Fibroblast of lung (primary cell): Measurements from ENCODE around the gene MAEA. TPM values are rescaled to one million over a fixed set of nuclear protein-coding genes. Genes with fewer than 3 reads are reported as not detected.

Source experiments
- DNase-seq, 2 donors: peaks; one replicate each; pipeline versions ENCODE4 v3.0.0 to v3.0.0-alpha.2; 2010; ENCODE audit warnings: low read depth in 2 of 2
- H2AFZ ChIP-seq: 2 replicates; pipeline ENCODE4 v1.5.1; 2012; ENCODE audit warnings: low read length, control low read depth, inconsistent platforms
- H3K27ac ChIP-seq: 2 replicates; pipeline ENCODE4 v1.5.1; 2011; ENCODE audit warnings: low read length, control low read depth; ENCODE audit not compliant: insufficient read depth
- H3K27me3 ChIP-seq: 2 replicates; pipeline ENCODE4 v1.5.1; 2011; ENCODE audit warnings: mild to moderate bottlenecking, low read length; ENCODE audit not compliant: control insufficient read depth, insufficient read depth
- H3K36me3 ChIP-seq: 2 replicates; pipeline ENCODE4 v1.5.1; 2011; ENCODE audit warnings: low read length; ENCODE audit not compliant: control insufficient read depth, insufficient read depth
- H3K4me1 ChIP-seq: 2 replicates; pipeline ENCODE4 v1.5.1; 2011; ENCODE audit warnings: low read length; ENCODE audit not compliant: control insufficient read depth, insufficient read depth; ENCODE audit errors: extremely low read depth
- H3K4me2 ChIP-seq: 2 replicates; pipeline ENCODE4 v1.5.1; 2011; ENCODE audit warnings: low read length, control low read depth; ENCODE audit not compliant: insufficient read depth; ENCODE audit errors: extremely low read depth
- H3K4me3 ChIP-seq, 4 experiments: fragments of 200-600 bp in 1 of 4; sonication (generic) in 1 of 4; replicated peaks in 1 of 4; 2 replicates each; pipeline ENCODE4 v1.5.1; 2011 to 2016; ENCODE audit warnings: low read length in 4 of 4, low read depth in 3 of 4, mild to moderate bottlenecking in 3 of 4, control low read depth in 2 of 4, inconsistent platforms in 1 of 4, mixed read lengths in 1 of 4; ENCODE audit not compliant: insufficient read depth in 1 of 4; ENCODE audit errors: control extremely low read depth in 1 of 4
- H3K79me2 ChIP-seq: 2 replicates; pipeline ENCODE4 v1.5.1; 2012; ENCODE audit warnings: mild to moderate bottlenecking, low read length, inconsistent platforms; ENCODE audit not compliant: control insufficient read depth, insufficient read depth
- H3K9ac ChIP-seq: 2 replicates; pipeline ENCODE4 v1.5.1; 2011; ENCODE audit warnings: mild to moderate bottlenecking, low read length, control low read depth; ENCODE audit not compliant: insufficient read depth
- H3K9me3 ChIP-seq: 2 replicates; pipeline ENCODE4 v1.5.1; 2012; ENCODE audit warnings: low read depth, low read length; ENCODE audit not compliant: control insufficient read depth, insufficient read depth
- H4K20me1 ChIP-seq: 2 replicates; pipeline ENCODE4 v1.5.1; 2011; ENCODE audit warnings: low read length; ENCODE audit not compliant: control insufficient read depth, insufficient read depth; ENCODE audit errors: extremely low read depth
- CTCF ChIP-seq, 2 donors: IDR thresholded peaks in 1 of 2; conservative IDR thresholded peaks in 1 of 2; 1 replicate in 1 of 2; 2 replicates in 1 of 2; pipeline ENCODE4 v1.5.1; 2011 to 2012; ENCODE audit warnings: low read length in 2 of 2, control low read depth in 1 of 2, inconsistent platforms in 1 of 2, low read depth in 1 of 2, mild to moderate bottlenecking in 1 of 2
- EZH2 ChIP-seq: IDR thresholded peaks from 2 replicates; pipeline ENCODE4 v1.5.1; 2012; ENCODE audit warnings: low read length, control low read depth, mild to moderate bottlenecking; ENCODE audit errors: missing control alignments
- polyA plus RNA-seq, 2 donors: library from polyadenylated mRNA; depleted of rRNA in 1 of 2; stranded (reverse) in 1 of 2; unstranded in 1 of 2; fragments of >200 nt; gene quantifications; 2 replicates each; pipeline ENCODE4 v1.2.1, GENCODE V29; 2011 to 2012; ENCODE audit warnings: missing spikeins in 1 of 2
- total RNA-seq: library from RNA; depleted of rRNA; stranded (reverse); fragments of >200 nt; gene quantifications from 2 replicates; pipeline ENCODE4 v1.2.1, GENCODE V29; 2014

MAEA gene
- total and polyA plus RNA-seq, 2 donors (not counting 1 experiment from before 2014, with no cell fraction given), result 44.3 to 53.8 TPM

DNA sequence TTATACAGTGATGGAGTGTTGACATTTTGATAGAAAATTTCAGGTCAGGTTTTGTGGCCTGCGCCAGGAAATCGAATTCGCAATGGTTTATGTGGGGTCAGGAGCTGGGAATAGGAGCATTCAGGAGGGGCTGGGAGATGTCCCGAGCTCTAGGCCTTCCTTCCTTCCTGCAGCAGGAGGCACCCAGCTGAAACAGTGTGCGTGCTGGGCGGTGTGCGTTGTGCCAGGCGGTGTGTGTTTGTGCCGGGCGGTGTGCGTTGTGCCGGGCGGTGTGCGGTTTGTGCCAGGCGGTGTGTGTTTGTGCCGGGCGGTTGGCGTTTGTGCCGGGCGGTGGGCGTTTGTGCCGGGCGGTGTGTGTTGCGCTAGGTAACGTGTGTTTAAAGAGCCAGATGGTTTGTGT is 59.1 kb downstream of the MAEA start:
- peaks cover 5% of the 10 kb centered on the region for H3K4me1 ChIP-seq
- no peak for TF ChIP-seq CTCF (conservative IDR thresholded peaks at IDR 0.05 in 1 of 2, IDR thresholded peaks at IDR 0.05 in 1 of 2; ENCODE audit: low read depth in 1 of 2, low read length in 2 of 2)
- no peak for TF ChIP-seq EZH2
- H3K27me3 ChIP-seq, result no peaks in the 10 kb centered on the region
- H3K4me2 ChIP-seq, result no peak overlapping the region
- peaks cover 8% of the 10 kb centered on the region for H3K79me2 ChIP-seq
- H3K9ac ChIP-seq, result no peak overlapping the region
- H4K20me1 ChIP-seq, result no peaks in the 10 kb centered on the region
- no peak overlapping the region for H3K4me3 ChIP-seq
- DNase-seq, result no peak
- no peak overlapping the region for H2AFZ ChIP-seq
- no peak overlapping the region for H3K27ac ChIP-seq
- H3K36me3 ChIP-seq, result peaks cover 11% of the 10 kb centered on the region
- no peaks in the 10 kb centered on the region for H3K9me3 ChIP-seq

- TF ChIP-seq CTCF (conservative IDR thresholded peaks at IDR 0.05 in 1 of 2, IDR thresholded peaks at IDR 0.05 in 1 of 2; ENCODE audit: low read depth in 1 of 2, low read length in 2 of 2) (no peak), EZH2 (no peak)
- no peak overlapping the region for H3K9ac ChIP-seq
- H3K4me3 ChIP-seq, result no peak overlapping the region
- H3K36me3 ChIP-seq, result peaks cover 11% of the 10 kb centered on the region
- no peaks in the 10 kb centered on the region for H3K27me3 ChIP-seq
- H3K4me1 ChIP-seq, result peaks cover 5% of the 10 kb centered on the region
- H3K79me2 ChIP-seq, result peaks cover 8% of the 10 kb centered on the region
- H3K9me3 ChIP-seq, result no peaks in the 10 kb centered on the region
- no peak for DNase-seq
- no peak overlapping the region for H3K4me2 ChIP-seq
- H4K20me1 ChIP-seq, result no peaks in the 10 kb centered on the region
- no peak overlapping the region for H3K27ac ChIP-seq
- H2AFZ ChIP-seq, result no peak overlapping the region
These were observed 59.9 kb downstream of the MAEA start for GRCh38 chr4:1349359-1350168.

DNA sequence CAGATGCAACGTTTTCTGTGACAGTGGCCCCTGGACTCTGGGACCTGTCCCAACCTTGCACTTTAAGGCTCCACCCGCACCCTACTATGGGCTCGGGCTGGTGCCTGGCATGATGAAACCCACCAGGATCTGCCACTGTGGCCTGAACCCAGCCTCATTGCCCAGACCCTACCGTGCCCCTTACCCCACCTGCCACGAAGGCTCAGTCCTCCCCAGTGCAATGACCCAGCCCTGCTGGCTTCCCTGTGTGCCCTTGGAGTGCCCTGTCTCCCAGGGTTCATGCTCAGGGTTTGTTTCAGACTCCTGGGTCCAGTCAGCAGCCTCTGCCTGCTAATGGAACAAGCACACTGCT is 60.5 kb downstream of the MAEA start:
- TF ChIP-seq EZH2, result no peak
- no peak for TF ChIP-seq CTCF (conservative IDR thresholded peaks at IDR 0.05 in 1 of 2, IDR thresholded peaks at IDR 0.05 in 1 of 2; ENCODE audit: low read depth in 1 of 2, low read length in 2 of 2)
- Histone ChIP-seq H3K79me2 (peaks cover 5% of the 10 kb centered on the region), H2AFZ (no peak overlapping the region), H3K9me3 (no peaks in the 10 kb centered on the region), H3K27me3 (no peaks in the 10 kb centered on the region), H3K27ac (no peak overlapping the region), H3K4me3 (no peak overlapping the region), H3K9ac (no peak overlapping the region), H3K36me3 (peaks cover 15% of the 10 kb centered on the region), H4K20me1 (no peaks in the 10 kb centered on the region), H3K4me2 (no peak overlapping the region), H3K4me1 (peaks cover 5% of the 10 kb centered on the region)
- DNase-seq, result no peak
